ENCODE results near the gene ZNF638. TPM values are rescaled to one million over a fixed set of nuclear protein-coding genes. Genes with fewer than 3 reads are reported as not detected.

The ZNF638 gene
- total and polyA plus RNA-seq, 4 donors, result 24.8 to 151 (median 56.1) TPM

GRCh38 chr2:71456617-71457016, 125.0 kb downstream of the ZNF638 start:
- H3K4me3 ChIP-seq (ENCODE audit: low read depth in 1 of 3, low read length in 3 of 3), result no peak overlapping the region
- H3K9me3 ChIP-seq (ENCODE audit: control insufficient read depth in 4 of 4, low read length in 3 of 4), result no peaks in the 10 kb centered on the region
- H3K27me3 ChIP-seq (ENCODE audit: control insufficient read depth in 4 of 4, insufficient read depth in 4 of 4, low read length in 3 of 4), result no peaks in the 10 kb centered on the region
- DNase-seq (ENCODE audit: low spot score), result no peak
- H3K36me3 ChIP-seq (ENCODE audit: control insufficient read depth in 4 of 4, insufficient read depth in 3 of 4, low read depth in 1 of 4, low read length in 3 of 4), result no peaks in the 10 kb centered on the region
- TF ChIP-seq SP1 (IDR thresholded peaks at IDR 0.05) (peak; percentile 2), FOXA2 (IDR thresholded peaks at IDR 0.05) (no peak)
- peaks cover 16 to 85% (median 72%) of the 10 kb centered on the region in 4 donors for H3K4me1 ChIP-seq (ENCODE audit: control insufficient read depth in 4 of 4, insufficient read depth in 4 of 4, low read length in 3 of 4)
- no peak overlapping the region for H3K9ac ChIP-seq (ENCODE audit: low read depth in 1 of 2, low read length in 2 of 2)
- peak overlapping the region in 1 of 2 donors; percentile 40 for H3K27ac ChIP-seq (ENCODE audit: low read depth in 1 of 2, low read length in 2 of 2)
- WGBS, result 40% methylated on average over 1 of the region's 1 CpG

- DNase-seq (ENCODE audit: low spot score), result no peak
- TF ChIP-seq RXRA (IDR thresholded peaks at IDR 0.05) (no peak), SP1 (IDR thresholded peaks at IDR 0.05) (no peak), MAX (IDR thresholded peaks at IDR 0.05) (no peak), TAF1 (conservative IDR thresholded peaks at IDR 0.05) (no peak), GABPA (IDR thresholded peaks at IDR 0.05 in 1 of 2, conservative IDR thresholded peaks at IDR 0.05 in 1 of 2) (no peak), EGR1 (IDR thresholded peaks at IDR 0.05; ENCODE audit: low read depth in 2 of 2) (no peak), HNF4G (IDR thresholded peaks at IDR 0.05) (no peak), HNF4A (conservative IDR thresholded peaks at IDR 0.05) (no peak), NR2F2 (IDR thresholded peaks at IDR 0.05) (no peak), RAD21 (IDR thresholded peaks at IDR 0.05) (no peak), JUND (IDR thresholded peaks at IDR 0.05) (no peak), FOXA2 (IDR thresholded peaks at IDR 0.05) (no peak), ATF3 (IDR thresholded peaks at IDR 0.05) (no peak), YY1 (IDR thresholded peaks at IDR 0.05) (no peak), FOXA1 (IDR thresholded peaks at IDR 0.05) (no peak)
- TF ChIP-seq, protein P1, sequence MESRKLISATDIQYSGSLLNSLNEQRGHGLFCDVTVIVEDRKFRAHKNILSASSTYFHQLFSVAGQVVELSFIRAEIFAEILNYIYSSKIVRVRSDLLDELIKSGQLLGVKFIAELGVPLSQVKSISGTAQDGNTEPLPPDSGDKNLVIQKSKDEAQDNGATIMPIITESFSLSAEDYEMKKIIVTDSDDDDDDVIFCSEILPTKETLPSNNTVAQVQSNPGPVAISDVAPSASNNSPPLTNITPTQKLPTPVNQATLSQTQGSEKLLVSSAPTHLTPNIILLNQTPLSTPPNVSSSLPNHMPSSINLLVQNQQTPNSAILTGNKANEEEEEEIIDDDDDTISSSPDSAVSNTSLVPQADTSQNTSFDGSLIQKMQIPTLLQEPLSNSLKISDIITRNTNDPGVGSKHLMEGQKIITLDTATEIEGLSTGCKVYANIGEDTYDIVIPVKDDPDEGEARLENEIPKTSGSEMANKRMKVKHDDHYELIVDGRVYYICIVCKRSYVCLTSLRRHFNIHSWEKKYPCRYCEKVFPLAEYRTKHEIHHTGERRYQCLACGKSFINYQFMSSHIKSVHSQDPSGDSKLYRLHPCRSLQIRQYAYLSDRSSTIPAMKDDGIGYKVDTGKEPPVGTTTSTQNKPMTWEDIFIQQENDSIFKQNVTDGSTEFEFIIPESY (IDR thresholded peaks at IDR 0.05), result no peak
- TF ChIP-seq, protein P2, sequence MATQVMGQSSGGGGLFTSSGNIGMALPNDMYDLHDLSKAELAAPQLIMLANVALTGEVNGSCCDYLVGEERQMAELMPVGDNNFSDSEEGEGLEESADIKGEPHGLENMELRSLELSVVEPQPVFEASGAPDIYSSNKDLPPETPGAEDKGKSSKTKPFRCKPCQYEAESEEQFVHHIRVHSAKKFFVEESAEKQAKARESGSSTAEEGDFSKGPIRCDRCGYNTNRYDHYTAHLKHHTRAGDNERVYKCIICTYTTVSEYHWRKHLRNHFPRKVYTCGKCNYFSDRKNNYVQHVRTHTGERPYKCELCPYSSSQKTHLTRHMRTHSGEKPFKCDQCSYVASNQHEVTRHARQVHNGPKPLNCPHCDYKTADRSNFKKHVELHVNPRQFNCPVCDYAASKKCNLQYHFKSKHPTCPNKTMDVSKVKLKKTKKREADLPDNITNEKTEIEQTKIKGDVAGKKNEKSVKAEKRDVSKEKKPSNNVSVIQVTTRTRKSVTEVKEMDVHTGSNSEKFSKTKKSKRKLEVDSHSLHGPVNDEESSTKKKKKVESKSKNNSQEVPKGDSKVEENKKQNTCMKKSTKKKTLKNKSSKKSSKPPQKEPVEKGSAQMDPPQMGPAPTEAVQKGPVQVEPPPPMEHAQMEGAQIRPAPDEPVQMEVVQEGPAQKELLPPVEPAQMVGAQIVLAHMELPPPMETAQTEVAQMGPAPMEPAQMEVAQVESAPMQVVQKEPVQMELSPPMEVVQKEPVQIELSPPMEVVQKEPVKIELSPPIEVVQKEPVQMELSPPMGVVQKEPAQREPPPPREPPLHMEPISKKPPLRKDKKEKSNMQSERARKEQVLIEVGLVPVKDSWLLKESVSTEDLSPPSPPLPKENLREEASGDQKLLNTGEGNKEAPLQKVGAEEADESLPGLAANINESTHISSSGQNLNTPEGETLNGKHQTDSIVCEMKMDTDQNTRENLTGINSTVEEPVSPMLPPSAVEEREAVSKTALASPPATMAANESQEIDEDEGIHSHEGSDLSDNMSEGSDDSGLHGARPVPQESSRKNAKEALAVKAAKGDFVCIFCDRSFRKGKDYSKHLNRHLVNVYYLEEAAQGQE (IDR thresholded peaks at IDR 0.05), result no peak
- TF ChIP-seq, protein P3, sequence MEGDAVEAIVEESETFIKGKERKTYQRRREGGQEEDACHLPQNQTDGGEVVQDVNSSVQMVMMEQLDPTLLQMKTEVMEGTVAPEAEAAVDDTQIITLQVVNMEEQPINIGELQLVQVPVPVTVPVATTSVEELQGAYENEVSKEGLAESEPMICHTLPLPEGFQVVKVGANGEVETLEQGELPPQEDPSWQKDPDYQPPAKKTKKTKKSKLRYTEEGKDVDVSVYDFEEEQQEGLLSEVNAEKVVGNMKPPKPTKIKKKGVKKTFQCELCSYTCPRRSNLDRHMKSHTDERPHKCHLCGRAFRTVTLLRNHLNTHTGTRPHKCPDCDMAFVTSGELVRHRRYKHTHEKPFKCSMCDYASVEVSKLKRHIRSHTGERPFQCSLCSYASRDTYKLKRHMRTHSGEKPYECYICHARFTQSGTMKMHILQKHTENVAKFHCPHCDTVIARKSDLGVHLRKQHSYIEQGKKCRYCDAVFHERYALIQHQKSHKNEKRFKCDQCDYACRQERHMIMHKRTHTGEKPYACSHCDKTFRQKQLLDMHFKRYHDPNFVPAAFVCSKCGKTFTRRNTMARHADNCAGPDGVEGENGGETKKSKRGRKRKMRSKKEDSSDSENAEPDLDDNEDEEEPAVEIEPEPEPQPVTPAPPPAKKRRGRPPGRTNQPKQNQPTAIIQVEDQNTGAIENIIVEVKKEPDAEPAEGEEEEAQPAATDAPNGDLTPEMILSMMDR (IDR thresholded peaks at IDR 0.05; ENCODE audit: low read depth, low read length, missing input control), result no peak
- 95% methylated on average over 9 of the region's 9 CpGs for WGBS
- Histone ChIP-seq H3K4me1 (ENCODE audit: control insufficient read depth in 4 of 4, insufficient read depth in 4 of 4, low read length in 3 of 4) (peaks cover 18 to 86% (median 71%) of the 10 kb centered on the region in 4 donors), H3K9ac (ENCODE audit: low read depth in 1 of 2, low read length in 2 of 2) (no peak overlapping the region), H3K4me3 (ENCODE audit: low read depth in 1 of 3, low read length in 3 of 3) (no peak overlapping the region), H3K27me3 (ENCODE audit: control insufficient read depth in 4 of 4, insufficient read depth in 4 of 4, low read length in 3 of 4) (no peaks in the 10 kb centered on the region), H3K9me3 (ENCODE audit: control insufficient read depth in 4 of 4, low read length in 3 of 4) (no peaks in the 10 kb centered on the region), H3K36me3 (ENCODE audit: control insufficient read depth in 4 of 4, insufficient read depth in 3 of 4, low read depth in 1 of 4, low read length in 3 of 4) (no peaks in the 10 kb centered on the region), H3K27ac (ENCODE audit: low read depth in 1 of 2, low read length in 2 of 2) (no peak overlapping the region)
Observed at GRCh38 chr2:71457123-71457915, 125.7 kb downstream of the ZNF638 start.
